Tibial nerve (tissue), 4 donors: ENCODE measurements around the gene FUT8. TPM values are rescaled to one million over a fixed set of nuclear protein-coding genes. Genes with fewer than 3 reads are reported as not detected.
"Not testable (repeated sequence)": the region's sequence is repeated elsewhere in the genome, so short reads cannot be mapped to it uniquely, and the experiment has no call there.

Source experiments
- DNase-seq, 2 donors: peaks; one replicate each; pipeline ENCODE4 v3.0.0-alpha.2; 2019; ENCODE audit warnings: low spot score in 2 of 2
- H3K27ac ChIP-seq, 4 donors: fragments of 200-600 bp; sonication (generic) in 3 of 4; one replicate each; pipeline ENCODE4 v1.5.1; 2017 to 2019; ENCODE audit warnings: mild to moderate bottlenecking in 1 of 4
- H3K27me3 ChIP-seq, 2 donors: fragments of 200-600 bp; sonication (generic) in 1 of 2; one replicate each; pipeline versions ENCODE4 v1.5.1 to v1.6.0; 2017 to 2019
- H3K36me3 ChIP-seq, 3 donors: fragments of 200-600 bp; sonication (generic); one replicate each; pipeline ENCODE4 v1.5.1; 2018 to 2019
- H3K4me1 ChIP-seq, 4 donors: fragments of 200-600 bp; sonication (generic) in 3 of 4; one replicate each; pipeline ENCODE4 v1.5.1; 2017 to 2019
- H3K4me3 ChIP-seq, 4 donors: fragments of 200-600 bp; sonication (generic) in 3 of 4; one replicate each; pipeline ENCODE4 v1.5.1; 2017 to 2019; ENCODE audit warnings: mild to moderate bottlenecking in 1 of 4, moderate library complexity in 1 of 4
- H3K9me3 ChIP-seq, 4 donors: fragments of 200-600 bp; sonication (generic) in 3 of 4; one replicate each; pipeline ENCODE4 v1.5.1; 2017 to 2019
- CTCF ChIP-seq, 5 experiments: fragments of 200-600 bp in 3 of 5; fragments of 450-650 bp in 2 of 5; sonication (generic) in 3 of 5; IDR thresholded peaks; one replicate each; pipeline ENCODE4 v1.5.1; 2016 to 2019; ENCODE audit warnings: antibody characterized with exemption in 5 of 5, mild to moderate bottlenecking in 3 of 5, moderate library complexity in 2 of 5
- EP300 ChIP-seq, 2 donors: sonication (generic); formaldehyde crosslinking; IDR thresholded peaks; one replicate each; pipeline ENCODE4 v1.6.1; 2017; ENCODE audit warnings: antibody characterized with exemption in 2 of 2, mild to moderate bottlenecking in 1 of 2
- POLR2A ChIP-seq, 2 donors: fragments of 450-650 bp; IDR thresholded peaks; one replicate each; pipeline ENCODE4 v1.6.1; 2017; ENCODE audit warnings: antibody characterized with exemption in 2 of 2, mild to moderate bottlenecking in 2 of 2, moderate library complexity in 2 of 2
- WGBS, 2 donors: methylation state at CpG; one replicate each; pipeline ENCODE4 v1.1.5; 2018; 5-methylcytosine and 5-hydroxymethylcytosine counted together
- total RNA-seq, 4 donors: library from RNA; depleted of rRNA; stranded (reverse); fragments of >200 nt; gene quantifications; one replicate each; pipeline ENCODE4 v1.1.0, GENCODE V29; 2016

The FUT8 gene
- total RNA-seq, 4 donors from 2014 or later: 69.6 to 114 (median 91.2) TPM

GRCh38 chr14:65704437-65704836, 291.9 kb downstream of the FUT8 start:
- no peak for DNase-seq
- no peak for TF ChIP-seq CTCF (IDR thresholded peaks at IDR 0.05)
- no peak for TF ChIP-seq POLR2A (IDR thresholded peaks at IDR 0.05)
- no peak for TF ChIP-seq EP300 (IDR thresholded peaks at IDR 0.05)
- Histone ChIP-seq H3K9me3 (peaks cover 0 to 17% (median 2%) of the 10 kb centered on the region in 4 donors), H3K36me3 (peaks cover 0 to 22% (median 0%) of the 10 kb centered on the region in 3 donors), H3K27me3 (no peaks in the 10 kb centered on the region), H3K4me3 (no peak overlapping the region), H3K4me1 (no peaks in the 10 kb centered on the region), H3K27ac (no peak overlapping the region)
- WGBS, 2 donors: 50 to 52% methylated on average over 2 of the region's 2 CpGs

- H3K27ac ChIP-seq: no peak overlapping the region
- no peaks in the 10 kb centered on the region for H3K4me1 ChIP-seq
- TF ChIP-seq EP300 (IDR thresholded peaks at IDR 0.05): no peak
- TF ChIP-seq POLR2A (IDR thresholded peaks at IDR 0.05): no peak
- no peak for TF ChIP-seq CTCF (IDR thresholded peaks at IDR 0.05)
- H3K36me3 ChIP-seq: peaks cover 0 to 22% (median 0%) of the 10 kb centered on the region in 3 donors
- no peaks in the 10 kb centered on the region for H3K27me3 ChIP-seq
- no peak for DNase-seq
- H3K4me3 ChIP-seq: no peak overlapping the region
- H3K9me3 ChIP-seq: peaks cover 0 to 17% (median 2%) of the 10 kb centered on the region in 4 donors
Measured at GRCh38 chr14:65704850-65705249, 292.3 kb downstream of the FUT8 start.

- peaks cover 0 to 22% (median 0%) of the 10 kb centered on the region in 3 donors for H3K36me3 ChIP-seq
- no peak overlapping the region for H3K4me3 ChIP-seq
- no peak overlapping the region for H3K27ac ChIP-seq
- 60 to 61% methylated on average over 6 of the region's 6 CpGs for WGBS, 2 donors
- TF ChIP-seq EP300 (IDR thresholded peaks at IDR 0.05) (no peak), CTCF (IDR thresholded peaks at IDR 0.05) (no peak), POLR2A (IDR thresholded peaks at IDR 0.05) (no peak)
- H3K4me1 ChIP-seq: no peaks in the 10 kb centered on the region
- DNase-seq: no peak
- no peaks in the 10 kb centered on the region for H3K27me3 ChIP-seq
- peaks cover 0 to 36% (median 7%) of the 10 kb centered on the region in 4 donors for H3K9me3 ChIP-seq
Measured at GRCh38 chr14:65709576-65709975, 297.0 kb downstream of the FUT8 start.

- Histone ChIP-seq H3K36me3 (peaks cover 0 to 15% (median 0%) of the 10 kb centered on the region in 3 donors), H3K9me3 (peaks cover 0 to 45% (median 8%) of the 10 kb centered on the region in 4 donors)
- not testable (repeated sequence) for H3K27me3 ChIP-seq, H3K4me3 ChIP-seq, DNase-seq, H3K27ac ChIP-seq, H3K4me1 ChIP-seq
- 97 to 99% methylated on average over 19 to 23 of the region's 35 CpGs for WGBS, 2 donors
Measured at GRCh38 chr14:65716813-65717212, 304.3 kb downstream of the FUT8 start.

GRCh38 chr14:65717384-65717915, 304.9 kb downstream of the FUT8 start:
- H3K4me3 ChIP-seq, H3K27me3 ChIP-seq, H3K4me1 ChIP-seq, H3K27ac ChIP-seq, DNase-seq: not testable (repeated sequence)
- Histone ChIP-seq H3K36me3 (peaks cover 0 to 15% (median 0%) of the 10 kb centered on the region in 3 donors), H3K9me3 (peaks cover 0 to 45% (median 8%) of the 10 kb centered on the region in 4 donors)
- 98 to 99% methylated on average over 27 to 28 of the region's 29 CpGs for WGBS, 2 donors

- Histone ChIP-seq H3K4me1 (no peaks in the 10 kb centered on the region), H3K27ac (no peak overlapping the region), H3K4me3 (no peak overlapping the region), H3K36me3 (peaks cover 0 to 26% (median 0%) of the 10 kb centered on the region in 3 donors), H3K27me3 (no peaks in the 10 kb centered on the region), H3K9me3 (peaks cover 0 to 36% (median 7%) of the 10 kb centered on the region in 4 donors)
- 88 to 95% methylated on average over 1 of the region's 1 CpG for WGBS, 2 donors
- DNase-seq: no peak
- TF ChIP-seq POLR2A (IDR thresholded peaks at IDR 0.05) (no peak), CTCF (IDR thresholded peaks at IDR 0.05) (no peak), EP300 (IDR thresholded peaks at IDR 0.05) (no peak)
Measured at GRCh38 chr14:65718629-65719028, 306.1 kb downstream of the FUT8 start.
